Parathyroid adenoma (tissue), 2 donors: ENCODE measurements around the gene ASAP3.

Experiments used
- H2AFZ ChIP-seq: fragments of 300-600 bp; sonication (generic); one replicate; pipeline ENCODE4 v1.7.0; 2017; ENCODE audit warnings: antibody characterized with exemption, mild to moderate bottlenecking
- H3K27ac ChIP-seq: fragments of 300-600 bp; sonication (generic); one replicate; pipeline ENCODE4 v1.7.0; 2017
- H3K27me3 ChIP-seq: fragments of 300-600 bp; sonication (generic); one replicate; pipeline ENCODE4 v1.7.0; 2017; ENCODE audit warnings: low read length; ENCODE audit not compliant: control insufficient read depth, insufficient read depth
- H3K36me3 ChIP-seq: fragments of 300-600 bp; sonication (generic); one replicate; pipeline ENCODE4 v1.7.0; 2017; ENCODE audit warnings: low read length; ENCODE audit not compliant: control insufficient read depth, insufficient read depth
- H3K4me1 ChIP-seq: fragments of 300-600 bp; sonication (generic); one replicate; pipeline ENCODE4 v1.7.0; 2017; ENCODE audit warnings: control low read depth
- H3K4me2 ChIP-seq: fragments of 300-600 bp; sonication (generic); one replicate; pipeline ENCODE4 v1.7.0; 2017; ENCODE audit warnings: low read length
- H3K4me3 ChIP-seq: fragments of 300-600 bp; sonication (generic); one replicate; pipeline ENCODE4 v1.7.0; 2017; ENCODE audit warnings: low read depth, low read length
- H3K79me2 ChIP-seq: fragments of 300-600 bp; sonication (generic); one replicate; pipeline ENCODE4 v1.7.0; 2017; ENCODE audit warnings: control low read depth
- H3K9ac ChIP-seq: fragments of 300-600 bp; sonication (generic); one replicate; pipeline ENCODE4 v1.7.0; 2017; ENCODE audit warnings: mild to moderate bottlenecking
- H3K9me3 ChIP-seq: fragments of 300-600 bp; sonication (generic); one replicate; pipeline ENCODE4 v1.7.0; 2017; ENCODE audit warnings: low read length; ENCODE audit not compliant: control insufficient read depth
- TF ChIP-seq, protein P1 (sequence below): fragments of 300-600 bp; sonication (generic); IDR thresholded peaks from one replicate; pipeline ENCODE4 v1.7.0; 2017; ENCODE audit warnings: antibody characterized with exemption, mild to moderate bottlenecking
- donor health status: primary hyperparathyroidism.

The ASAP3 gene

DNA sequence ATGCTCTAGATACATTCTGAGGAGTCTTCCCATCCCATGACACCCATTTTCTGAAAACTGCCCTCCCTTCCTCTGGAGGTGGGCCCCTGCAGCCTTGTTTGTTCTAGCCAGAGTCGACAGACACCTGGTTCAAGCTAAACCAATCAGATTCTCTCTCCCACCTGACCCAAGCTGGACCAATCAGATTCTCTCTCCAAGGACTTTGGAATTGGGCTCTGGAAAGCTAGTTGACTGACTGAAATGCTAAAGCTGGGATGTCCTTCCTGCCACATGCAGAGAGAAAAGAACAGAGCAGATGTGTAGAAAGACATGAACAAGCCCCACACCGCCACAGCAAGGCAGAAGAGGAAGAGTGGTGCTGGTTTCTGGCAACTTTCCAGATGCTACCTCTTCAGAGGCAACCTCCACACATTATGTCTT, 24.6 kb downstream of the ASAP3 start:
- no peaks in the 10 kb centered on the region for H3K9me3 ChIP-seq
- H3K9ac ChIP-seq: no peak overlapping the region
- no peaks in the 10 kb centered on the region for H3K79me2 ChIP-seq
- no peaks in the 10 kb centered on the region for H3K27me3 ChIP-seq
- no peaks in the 10 kb centered on the region for H3K4me1 ChIP-seq
- no peak overlapping the region for H3K4me3 ChIP-seq
- TF ChIP-seq, protein P1, sequence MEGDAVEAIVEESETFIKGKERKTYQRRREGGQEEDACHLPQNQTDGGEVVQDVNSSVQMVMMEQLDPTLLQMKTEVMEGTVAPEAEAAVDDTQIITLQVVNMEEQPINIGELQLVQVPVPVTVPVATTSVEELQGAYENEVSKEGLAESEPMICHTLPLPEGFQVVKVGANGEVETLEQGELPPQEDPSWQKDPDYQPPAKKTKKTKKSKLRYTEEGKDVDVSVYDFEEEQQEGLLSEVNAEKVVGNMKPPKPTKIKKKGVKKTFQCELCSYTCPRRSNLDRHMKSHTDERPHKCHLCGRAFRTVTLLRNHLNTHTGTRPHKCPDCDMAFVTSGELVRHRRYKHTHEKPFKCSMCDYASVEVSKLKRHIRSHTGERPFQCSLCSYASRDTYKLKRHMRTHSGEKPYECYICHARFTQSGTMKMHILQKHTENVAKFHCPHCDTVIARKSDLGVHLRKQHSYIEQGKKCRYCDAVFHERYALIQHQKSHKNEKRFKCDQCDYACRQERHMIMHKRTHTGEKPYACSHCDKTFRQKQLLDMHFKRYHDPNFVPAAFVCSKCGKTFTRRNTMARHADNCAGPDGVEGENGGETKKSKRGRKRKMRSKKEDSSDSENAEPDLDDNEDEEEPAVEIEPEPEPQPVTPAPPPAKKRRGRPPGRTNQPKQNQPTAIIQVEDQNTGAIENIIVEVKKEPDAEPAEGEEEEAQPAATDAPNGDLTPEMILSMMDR: no peak
- no peak overlapping the region for H3K27ac ChIP-seq
- no peak overlapping the region for H2AFZ ChIP-seq
- no peak overlapping the region for H3K4me2 ChIP-seq
- H3K36me3 ChIP-seq: no peaks in the 10 kb centered on the region

DNA sequence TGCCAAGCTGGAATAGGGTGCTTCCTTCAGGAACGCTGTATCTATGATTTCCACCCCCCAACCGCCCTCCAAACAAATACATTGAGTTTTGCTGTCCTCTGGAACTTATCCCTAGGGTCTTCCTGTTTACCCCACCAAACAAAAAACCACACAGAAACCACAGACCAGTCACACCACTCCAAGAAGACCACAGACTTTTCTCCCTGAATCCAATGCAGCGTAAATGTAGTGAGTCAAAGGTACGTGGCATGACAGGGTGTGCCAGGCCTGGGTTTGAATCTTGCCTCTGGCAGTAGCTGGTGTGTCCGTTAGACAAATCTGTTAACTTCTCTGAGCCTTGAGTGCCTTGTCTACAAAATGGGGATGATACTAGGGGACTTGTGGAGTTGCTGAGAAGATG, 27.8 kb downstream of the ASAP3 start:
- no peak overlapping the region for H3K4me2 ChIP-seq

DNA sequence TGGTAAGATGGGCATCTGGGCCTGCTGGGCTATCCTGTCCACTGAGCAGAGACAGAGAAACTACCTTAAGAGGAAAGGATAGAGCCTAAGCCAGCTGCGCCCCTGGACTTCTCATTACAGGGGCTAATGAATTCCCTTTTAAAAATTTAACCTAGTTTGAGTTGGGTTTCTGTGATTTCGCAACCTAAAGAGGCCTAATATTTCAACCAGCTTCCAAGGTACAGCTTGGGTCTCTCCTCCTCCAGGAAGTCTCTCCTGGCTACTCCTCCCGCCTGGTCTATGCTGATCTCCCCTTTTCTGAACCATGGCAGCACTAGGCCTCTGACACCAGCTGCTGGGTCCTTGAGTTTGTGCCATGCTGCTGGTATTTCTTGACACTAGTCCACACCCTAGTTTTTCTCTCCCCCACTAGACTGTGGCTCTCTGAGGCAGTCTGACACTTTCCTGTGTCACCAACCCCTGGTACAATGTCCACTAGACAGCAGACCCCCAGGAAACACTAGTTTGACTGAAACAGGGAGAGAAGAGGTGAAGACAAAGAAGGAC, 30.5 kb downstream of the ASAP3 start:
- Histone ChIP-seq H3K9me3 (no peaks in the 10 kb centered on the region), H3K9ac (no peak overlapping the region), H3K27me3 (no peaks in the 10 kb centered on the region), H3K4me1 (peaks cover 15% of the 10 kb centered on the region), H2AFZ (no peak overlapping the region), H3K4me2 (no peak overlapping the region), H3K4me3 (no peak overlapping the region), H3K79me2 (no peaks in the 10 kb centered on the region), H3K36me3 (no peaks in the 10 kb centered on the region), H3K27ac (no peak overlapping the region)
- TF ChIP-seq, protein P1: no peak

More for the DNA sequence above, 27.8 kb downstream of the ASAP3 start:
- TF ChIP-seq, protein P1: no peak
- Histone ChIP-seq H3K36me3 (no peaks in the 10 kb centered on the region), H3K9ac (no peak overlapping the region), H2AFZ (no peak overlapping the region), H3K4me3 (no peak overlapping the region), H3K27ac (no peak overlapping the region), H3K9me3 (no peaks in the 10 kb centered on the region), H3K4me1 (peaks cover 15% of the 10 kb centered on the region), H3K27me3 (no peaks in the 10 kb centered on the region), H3K79me2 (no peaks in the 10 kb centered on the region)

DNA sequence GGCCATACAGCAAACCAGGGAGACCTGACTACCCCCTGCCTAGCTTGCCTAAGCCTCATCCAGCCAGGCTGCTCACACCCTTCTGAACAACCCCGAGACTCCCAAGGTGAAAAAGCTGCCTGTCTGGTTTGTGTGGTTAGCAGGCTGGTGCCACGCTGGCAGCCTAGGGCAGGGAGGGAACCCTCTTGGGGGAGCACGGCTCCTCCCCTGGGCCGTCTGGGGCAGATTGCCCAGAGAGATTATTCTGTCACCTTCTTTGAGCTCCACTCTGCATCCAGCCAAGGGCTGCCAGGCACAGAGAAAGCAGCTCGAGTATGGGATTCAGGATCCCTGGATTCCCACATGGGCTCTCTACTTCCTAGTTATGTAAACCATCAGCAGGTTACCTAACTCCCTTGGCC, 32.0 kb downstream of the ASAP3 start:
- Histone ChIP-seq H3K27ac (peak overlapping the region; percentile 75), H3K4me1 (peaks cover 15% of the 10 kb centered on the region), H3K27me3 (no peaks in the 10 kb centered on the region), H2AFZ (peak overlapping the region; percentile 22), H3K79me2 (no peaks in the 10 kb centered on the region), H3K36me3 (no peaks in the 10 kb centered on the region), H3K4me3 (peak overlapping the region; percentile 17), H3K9ac (no peak overlapping the region), H3K4me2 (peak overlapping the region; percentile 64), H3K9me3 (no peaks in the 10 kb centered on the region)
- TF ChIP-seq, protein P1: no peak

DNA sequence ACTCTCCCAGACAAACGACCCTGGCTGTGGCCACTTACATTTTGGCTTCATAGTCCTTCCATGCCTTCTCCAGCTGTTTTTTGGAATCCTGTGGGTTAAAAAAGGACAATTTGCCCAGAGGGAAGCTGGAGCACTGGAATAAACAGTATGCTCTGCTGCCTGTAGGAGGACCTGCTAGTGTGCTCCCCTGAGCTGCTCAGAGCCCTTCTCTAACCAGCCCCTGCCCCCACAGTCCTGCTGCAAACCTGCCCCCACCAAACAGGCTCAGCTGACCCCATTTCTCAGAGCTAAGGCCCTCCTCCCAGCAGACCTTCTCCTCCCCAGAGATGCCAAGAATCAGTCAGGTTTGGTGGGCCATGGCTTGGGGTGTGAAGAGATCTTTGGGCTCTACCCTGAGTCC, 32.5 kb downstream of the ASAP3 start:
- peak overlapping the region; percentile 64 for H3K4me2 ChIP-seq
- no peaks in the 10 kb centered on the region for H3K79me2 ChIP-seq
- H2AFZ ChIP-seq: no peak overlapping the region
- H3K9ac ChIP-seq: no peak overlapping the region
- peak overlapping the region; percentile 75 for H3K27ac ChIP-seq
- H3K9me3 ChIP-seq: no peaks in the 10 kb centered on the region
- H3K36me3 ChIP-seq: no peaks in the 10 kb centered on the region
- TF ChIP-seq, protein P1: no peak
- H3K27me3 ChIP-seq: no peaks in the 10 kb centered on the region
- peak overlapping the region; percentile 17 for H3K4me3 ChIP-seq
- peaks cover 15% of the 10 kb centered on the region for H3K4me1 ChIP-seq
